Cerebellar nuclear complex (tissue), 1 donor: ENCODE data around the gene OR2T12.
"Not testable (repeated sequence)": the region's sequence is repeated elsewhere in the genome, so short reads cannot be mapped to it uniquely, and the experiment has no call there.

Experiments
- DNase-seq, 2 experiments: peaks; one replicate each; lab custom pipeline; 2025; lab: John Stamatoyannopoulos, UW

Gene OR2T12

DNA sequence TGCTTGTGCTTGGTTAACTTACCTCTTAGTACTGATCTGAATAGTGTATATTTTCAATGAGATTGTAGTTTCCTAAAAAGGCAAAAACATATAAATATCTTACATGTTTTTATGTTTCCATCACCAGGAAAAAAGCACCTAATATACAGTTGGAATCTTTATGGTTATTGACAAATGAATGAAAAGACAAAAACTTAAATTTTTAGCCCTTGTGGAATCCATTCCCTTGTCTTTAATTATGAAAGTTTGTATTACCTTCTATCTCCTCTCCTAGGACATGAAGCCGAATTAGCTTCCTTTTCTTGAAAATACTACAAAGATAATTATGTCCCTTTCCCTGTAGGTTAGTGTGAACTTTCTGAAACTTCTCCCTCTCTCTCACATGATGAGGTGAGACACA lies at the start of gene OR2T12:
TSS of gene OR2T12 (minus strand) at position 101 of the 400 bp plus-strand sequence. CDS start 7,846 bp downstream, outside the sequence.
- no peak for DNase-seq

GRCh38 chr1:248348475-248348874 lies 45.3 kb upstream of the OR2T12 start, which contains the start of gene OR14C36:
Gene OR14C36, plus strand, starts transcription at chr1:248348775. Its CDS starts 0 bp downstream, at chr1:248348775.
- DNase-seq, result no peak

- DNase-seq, result no peak
These were observed 40.2 kb upstream of the OR2T12 start for GRCh38 chr1:248343451-248343850.

GRCh38 chr1:248324468-248324867 lies 21.2 kb upstream of the OR2T12 start, which contains the start of gene OR2M7:
Gene OR2M7, minus strand, starts transcription at chr1:248324568. Its CDS starts 0 bp downstream, at chr1:248324568.
- DNase-seq, result no peak

DNA sequence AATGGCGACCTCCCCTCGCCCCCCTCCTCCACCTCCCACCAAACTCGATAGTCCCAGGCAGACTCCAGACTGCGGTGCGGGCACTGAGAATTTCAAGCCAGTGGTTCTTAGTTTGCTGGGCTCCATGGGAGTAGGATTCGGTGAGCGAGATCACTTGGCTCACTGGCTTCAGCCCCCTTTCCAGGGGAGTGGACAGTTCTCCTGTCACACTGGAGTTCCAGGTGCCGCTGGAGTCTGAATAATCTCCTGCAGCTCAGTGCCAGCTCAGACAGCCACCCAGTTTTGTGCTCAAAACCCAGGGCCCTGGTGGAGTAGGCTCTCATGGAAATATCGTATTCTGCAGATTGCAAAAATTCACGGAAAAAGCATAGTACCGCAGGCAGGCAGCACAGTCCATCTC lies 13.6 kb upstream of the OR2T12 start:
- DNase-seq, result no peak

GRCh38 chr1:248306740-248307139 lies 3.5 kb upstream of the OR2T12 start:
- DNase-seq, result not testable (repeated sequence)

- DNase-seq, result no peak
These were observed 2.9 kb upstream of the OR2T12 start for GRCh38 chr1:248306103-248306502.

GRCh38 chr1:248305672-248306071 lies 2.4 kb upstream of the OR2T12 start:
- not testable (repeated sequence) for DNase-seq

DNA sequence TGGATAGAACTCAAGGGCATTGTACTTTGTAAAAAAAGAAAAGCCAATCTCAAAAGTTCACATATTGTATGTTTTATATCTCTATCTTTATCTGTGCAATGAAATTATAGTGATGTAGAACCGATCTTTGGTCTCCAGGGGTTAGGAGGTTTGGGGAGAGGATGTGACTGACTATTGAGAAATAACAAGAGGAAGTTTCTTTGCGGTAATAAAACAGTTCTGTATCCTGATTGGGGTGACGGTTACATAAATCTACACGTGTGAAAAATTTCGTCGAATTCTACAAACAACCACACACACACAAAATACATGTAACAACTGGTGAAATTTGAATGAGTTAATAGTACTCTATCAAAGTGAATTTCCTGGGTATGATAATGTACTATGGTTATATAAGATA lies 14.8 kb downstream of the OR2T12 start:
- DNase-seq, result no peak

DNA sequence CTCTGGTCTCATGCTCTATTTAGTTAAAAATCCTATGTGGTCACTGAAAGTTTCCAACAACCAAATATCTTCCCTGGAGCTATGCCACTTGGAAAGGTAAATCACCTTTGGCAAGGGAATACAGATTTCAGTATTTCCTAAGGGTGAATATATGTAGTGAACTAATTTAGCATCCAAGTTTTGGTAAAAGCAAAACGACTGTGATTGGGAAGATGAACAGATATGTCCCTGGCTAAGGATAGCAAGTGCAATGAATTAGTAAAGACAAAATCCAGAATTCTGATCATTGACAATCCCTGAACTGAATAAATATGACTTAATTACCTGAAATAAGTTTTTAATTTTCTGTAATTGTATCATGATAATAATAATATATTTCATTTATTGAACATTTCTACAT lies 25.3 kb downstream of the OR2T12 start, which contains the start of gene OR2T33:
TSS of gene OR2T33 (minus strand) at position 101 of the 400 bp plus-strand sequence. CDS start 4,162 bp downstream, outside the sequence.
- no peak for DNase-seq

DNA sequence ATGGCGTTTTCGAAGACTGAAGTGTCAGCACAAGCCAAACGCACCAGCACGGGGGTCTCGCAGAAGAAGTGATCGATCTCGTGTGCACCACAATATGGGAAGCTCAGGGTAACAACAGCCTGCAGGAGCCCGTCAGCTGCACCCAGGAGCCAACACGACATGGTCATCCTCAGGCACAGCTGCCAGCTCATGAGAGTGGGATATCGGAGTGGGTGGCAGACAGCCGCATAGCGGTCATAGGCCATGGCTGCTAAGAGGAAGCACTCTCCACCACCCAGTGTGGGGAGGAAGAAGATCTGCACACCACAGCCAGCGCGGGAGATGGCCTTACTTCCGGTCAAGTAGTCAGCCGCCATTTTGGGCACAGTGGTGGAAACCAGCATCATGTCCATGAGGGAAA lies 30.0 kb downstream of the OR2T12 start:
- not testable (repeated sequence) for DNase-seq

DNA sequence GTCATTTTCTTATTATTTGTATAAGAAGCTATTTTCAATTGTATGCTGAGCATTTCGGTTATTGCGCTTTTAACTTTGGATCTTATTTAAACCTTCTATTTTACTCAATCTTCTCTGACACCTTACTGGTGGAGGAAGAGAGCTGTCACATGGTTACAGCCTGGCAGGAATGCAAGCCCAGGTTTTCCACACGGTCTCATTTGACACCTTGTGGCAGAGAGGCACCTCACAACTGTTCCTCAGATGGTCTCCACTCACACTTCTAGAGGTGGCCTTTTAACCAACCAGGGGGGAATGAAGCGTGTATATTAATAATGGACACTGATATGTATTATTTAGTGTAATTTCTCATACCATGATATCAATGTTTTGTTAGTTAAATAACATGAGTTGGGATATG lies 35.0 kb downstream of the OR2T12 start:
- DNase-seq, result no peak

DNA sequence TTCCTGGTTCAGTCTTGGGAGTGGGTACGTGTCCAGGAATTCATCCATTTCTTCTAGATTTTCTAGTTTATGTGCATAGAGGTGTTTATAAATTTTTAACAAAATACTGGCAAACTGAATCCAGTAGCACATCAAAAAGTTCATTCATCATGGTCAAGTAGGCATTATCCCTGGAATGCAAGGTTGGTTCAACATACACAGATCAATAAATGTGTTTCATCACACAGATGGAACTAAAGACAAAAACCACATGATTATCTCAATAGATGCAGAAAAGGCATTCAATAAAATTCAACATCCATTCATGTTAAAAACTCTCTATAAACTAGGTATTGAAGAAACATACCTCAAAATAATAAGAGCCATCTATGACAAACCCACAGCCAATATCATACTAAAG lies 43.9 kb downstream of the OR2T12 start:
- not testable (repeated sequence) for DNase-seq

GRCh38 chr1:248243204-248243603 lies 60.0 kb downstream of the OR2T12 start:
- DNase-seq, result no peak
